ENCODE data around the gene RASGRF1.
A peak's percentile ranks its signal among the peaks of the same experiment; 100 is the strongest.
"Not testable (repeated sequence)": the region's sequence is repeated elsewhere in the genome, so short reads cannot be mapped to it uniquely, and the experiment has no call there.

The RASGRF1 gene, protein sequence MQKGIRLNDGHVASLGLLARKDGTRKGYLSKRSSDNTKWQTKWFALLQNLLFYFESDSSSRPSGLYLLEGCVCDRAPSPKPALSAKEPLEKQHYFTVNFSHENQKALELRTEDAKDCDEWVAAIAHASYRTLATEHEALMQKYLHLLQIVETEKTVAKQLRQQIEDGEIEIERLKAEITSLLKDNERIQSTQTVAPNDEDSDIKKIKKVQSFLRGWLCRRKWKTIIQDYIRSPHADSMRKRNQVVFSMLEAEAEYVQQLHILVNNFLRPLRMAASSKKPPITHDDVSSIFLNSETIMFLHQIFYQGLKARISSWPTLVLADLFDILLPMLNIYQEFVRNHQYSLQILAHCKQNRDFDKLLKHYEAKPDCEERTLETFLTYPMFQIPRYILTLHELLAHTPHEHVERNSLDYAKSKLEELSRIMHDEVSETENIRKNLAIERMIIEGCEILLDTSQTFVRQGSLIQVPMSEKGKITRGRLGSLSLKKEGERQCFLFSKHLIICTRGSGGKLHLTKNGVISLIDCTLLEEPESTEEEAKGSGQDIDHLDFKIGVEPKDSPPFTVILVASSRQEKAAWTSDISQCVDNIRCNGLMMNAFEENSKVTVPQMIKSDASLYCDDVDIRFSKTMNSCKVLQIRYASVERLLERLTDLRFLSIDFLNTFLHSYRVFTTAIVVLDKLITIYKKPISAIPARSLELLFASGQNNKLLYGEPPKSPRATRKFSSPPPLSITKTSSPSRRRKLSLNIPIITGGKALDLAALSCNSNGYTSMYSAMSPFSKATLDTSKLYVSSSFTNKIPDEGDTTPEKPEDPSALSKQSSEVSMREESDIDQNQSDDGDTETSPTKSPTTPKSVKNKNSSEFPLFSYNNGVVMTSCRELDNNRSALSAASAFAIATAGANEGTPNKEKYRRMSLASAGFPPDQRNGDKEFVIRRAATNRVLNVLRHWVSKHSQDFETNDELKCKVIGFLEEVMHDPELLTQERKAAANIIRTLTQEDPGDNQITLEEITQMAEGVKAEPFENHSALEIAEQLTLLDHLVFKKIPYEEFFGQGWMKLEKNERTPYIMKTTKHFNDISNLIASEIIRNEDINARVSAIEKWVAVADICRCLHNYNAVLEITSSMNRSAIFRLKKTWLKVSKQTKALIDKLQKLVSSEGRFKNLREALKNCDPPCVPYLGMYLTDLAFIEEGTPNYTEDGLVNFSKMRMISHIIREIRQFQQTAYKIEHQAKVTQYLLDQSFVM (N-terminal part only)

DNA sequence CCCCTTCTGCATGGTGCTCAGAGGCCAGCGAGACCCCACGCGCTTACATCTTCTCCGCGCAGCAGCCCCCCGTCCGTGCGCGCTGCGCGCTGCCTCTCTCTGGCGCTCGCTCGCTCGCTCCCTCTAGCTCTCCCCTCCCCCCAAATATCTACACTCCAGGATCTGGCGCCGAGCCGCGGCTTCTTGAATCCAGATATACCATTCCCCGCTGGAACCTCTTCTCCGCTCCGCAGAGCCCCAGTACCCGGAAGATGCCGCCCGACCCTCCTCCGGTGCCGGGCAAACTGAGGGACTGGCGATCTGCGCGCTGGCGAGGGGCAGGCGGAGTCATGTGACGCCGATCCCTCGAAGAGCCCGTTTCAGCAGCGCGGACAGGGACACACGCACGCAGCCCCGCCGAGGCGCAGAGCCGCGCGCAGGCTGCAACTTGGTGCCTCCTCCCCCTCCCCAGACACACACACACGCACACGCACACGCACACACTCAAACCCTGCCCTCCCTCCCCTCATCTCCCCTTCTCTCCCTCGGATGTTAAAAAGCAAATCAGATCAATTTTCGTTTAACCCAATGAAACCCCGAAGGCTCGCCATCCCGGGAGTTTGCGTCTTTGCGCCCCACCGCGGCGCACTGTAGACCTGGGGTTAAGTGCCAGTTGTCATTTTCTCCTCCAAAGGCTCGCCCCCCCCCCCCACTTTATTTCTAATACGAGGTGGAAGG lies at the start of gene RASGRF1:
RASGRF1 (minus strand) TSS at position 294 of the 717 bp plus-strand sequence; CDS start at position 12, 282 bp downstream.
- DNase-seq (ENCODE audit: low spot score): no peak

DNA sequence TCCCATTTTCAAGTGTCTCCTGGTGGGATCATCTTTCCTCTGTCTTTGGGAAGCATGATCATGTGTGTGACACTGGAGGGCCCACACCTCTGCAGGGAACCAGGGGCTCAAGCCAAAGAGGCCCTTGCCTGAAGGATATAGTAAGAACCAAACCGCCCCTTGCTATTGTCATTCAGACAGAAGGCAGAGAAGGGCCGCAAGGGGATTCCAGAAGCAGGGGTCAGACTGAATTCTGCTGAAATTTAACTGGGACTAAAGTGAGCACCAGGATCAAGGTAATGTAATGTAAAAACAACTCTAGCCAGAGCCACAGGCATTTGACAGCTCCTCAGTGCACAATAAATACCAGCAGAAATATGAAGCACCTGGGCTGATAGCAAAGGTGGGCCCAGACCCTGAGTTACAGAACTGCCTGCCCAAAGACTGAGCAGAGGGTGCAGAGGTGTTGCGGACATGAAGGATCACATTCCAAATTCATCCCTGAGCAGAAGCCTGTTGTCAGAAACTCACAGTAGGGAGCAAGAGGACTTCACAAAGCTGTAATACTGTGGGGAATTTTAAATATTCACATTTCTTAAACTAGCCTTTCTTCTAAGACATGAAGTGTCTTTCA lies 46.0 kb upstream of the RASGRF1 start:
- no peak for DNase-seq (ENCODE audit: low spot score)

GRCh38 chr15:79133309-79133708 lies 42.7 kb upstream of the RASGRF1 start:
- DNase-seq (ENCODE audit: low spot score): no peak

DNA sequence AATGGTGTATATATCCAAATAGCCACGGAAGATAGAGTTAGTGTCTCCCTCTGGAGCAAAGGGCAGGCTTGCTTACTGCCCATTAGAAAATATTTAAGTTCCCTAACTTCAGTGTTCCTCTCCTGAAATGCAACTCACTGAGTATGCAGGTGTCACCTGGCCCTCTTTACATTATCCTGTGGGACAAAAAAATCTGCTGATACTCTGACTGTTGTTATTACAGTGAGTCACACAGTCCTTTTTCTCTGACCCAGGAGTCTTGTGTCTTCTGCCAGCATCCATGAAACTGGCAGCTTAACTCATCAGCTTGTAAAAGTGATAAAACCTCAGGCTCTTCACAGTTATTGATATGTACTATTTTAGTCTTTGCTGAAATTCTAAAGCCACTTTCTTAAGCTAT lies 42.2 kb upstream of the RASGRF1 start:
- no peak for DNase-seq (ENCODE audit: low spot score)

DNA sequence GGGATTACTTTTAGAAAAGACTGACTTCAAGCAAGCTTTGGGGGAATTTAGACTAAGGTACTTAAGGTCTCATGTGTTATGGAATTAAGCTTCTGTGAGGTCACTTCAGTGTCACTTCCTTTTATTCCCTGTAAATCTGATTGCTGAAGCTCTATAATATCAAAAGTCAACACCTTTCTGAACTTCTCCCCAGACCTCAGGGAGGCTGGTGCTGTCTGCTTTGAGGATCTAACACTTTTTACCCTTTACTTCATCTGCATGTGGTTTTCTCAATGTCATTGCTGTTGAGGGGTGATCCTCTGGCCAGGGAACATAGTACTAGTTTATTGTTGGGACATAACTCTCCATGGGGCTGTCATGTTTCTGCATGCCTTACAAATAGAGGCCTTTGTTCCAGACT lies 41.8 kb upstream of the RASGRF1 start:
- DNase-seq (ENCODE audit: low spot score): no peak

- peak; percentile 15 for DNase-seq (ENCODE audit: low spot score)
These were observed 40.1 kb upstream of the RASGRF1 start for GRCh38 chr15:79130535-79131130.

- no peak for DNase-seq (ENCODE audit: low spot score)
These were observed 38.7 kb upstream of the RASGRF1 start for GRCh38 chr15:79129235-79129634.

GRCh38 chr15:79128556-79128955 lies 38.0 kb upstream of the RASGRF1 start:
- no peak for DNase-seq (ENCODE audit: low spot score)

- DNase-seq (ENCODE audit: low spot score): no peak
These were observed 33.8 kb upstream of the RASGRF1 start for GRCh38 chr15:79124388-79124787.

- no peak for DNase-seq (ENCODE audit: low spot score)
These were observed 32.4 kb upstream of the RASGRF1 start for GRCh38 chr15:79122991-79123390.

- no peak for DNase-seq (ENCODE audit: low spot score)
These were observed 31.8 kb upstream of the RASGRF1 start for GRCh38 chr15:79122391-79122790.

GRCh38 chr15:79121571-79121970 lies 31.0 kb upstream of the RASGRF1 start:
- no peak for DNase-seq (ENCODE audit: low spot score)

DNA sequence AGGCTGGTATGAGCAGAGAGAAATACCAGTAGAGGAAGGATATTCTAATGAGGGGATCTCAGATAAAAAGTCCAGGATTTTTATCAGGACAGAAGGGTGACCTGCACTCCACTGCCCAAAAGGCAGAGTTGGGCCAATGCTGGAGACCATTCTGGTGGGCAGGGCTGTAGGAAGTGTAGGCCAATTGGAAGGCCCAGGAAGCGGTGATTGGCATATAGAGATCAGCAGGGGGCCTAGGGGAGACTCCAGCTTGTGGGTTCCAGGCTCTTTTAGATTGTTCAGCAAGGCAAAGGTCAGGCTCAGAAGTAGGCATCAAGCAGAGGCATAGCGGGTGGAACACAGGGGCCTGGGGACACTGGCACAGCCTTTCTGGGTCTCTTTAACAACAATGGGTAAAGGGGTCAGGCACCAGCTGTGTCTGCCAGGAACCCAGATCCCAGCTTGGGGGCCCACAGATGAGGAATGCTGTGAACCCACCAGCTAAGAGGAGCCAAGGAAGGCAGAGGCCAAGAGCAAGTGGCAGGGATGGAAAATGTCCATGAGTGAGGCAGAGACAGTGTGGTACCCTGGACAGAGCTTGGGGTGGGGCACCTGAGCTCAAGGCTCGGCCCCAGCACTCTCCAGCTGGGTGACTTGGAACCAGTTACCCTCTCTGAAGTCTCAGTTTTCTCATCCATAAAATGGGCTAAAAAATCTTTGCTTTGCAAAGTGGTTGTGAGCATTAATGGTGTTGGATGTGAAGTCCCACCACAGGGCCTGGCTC lies 27.0 kb upstream of the RASGRF1 start:
- DNase-seq (ENCODE audit: low spot score): no peak

- DNase-seq (ENCODE audit: low spot score): no peak
These were observed 26.2 kb upstream of the RASGRF1 start for GRCh38 chr15:79116771-79117170.

GRCh38 chr15:79115986-79116665 lies 25.5 kb upstream of the RASGRF1 start:
- DNase-seq (ENCODE audit: low spot score): no peak

- DNase-seq (ENCODE audit: low spot score): no peak
These were observed 23.3 kb upstream of the RASGRF1 start for GRCh38 chr15:79113831-79114230.

DNA sequence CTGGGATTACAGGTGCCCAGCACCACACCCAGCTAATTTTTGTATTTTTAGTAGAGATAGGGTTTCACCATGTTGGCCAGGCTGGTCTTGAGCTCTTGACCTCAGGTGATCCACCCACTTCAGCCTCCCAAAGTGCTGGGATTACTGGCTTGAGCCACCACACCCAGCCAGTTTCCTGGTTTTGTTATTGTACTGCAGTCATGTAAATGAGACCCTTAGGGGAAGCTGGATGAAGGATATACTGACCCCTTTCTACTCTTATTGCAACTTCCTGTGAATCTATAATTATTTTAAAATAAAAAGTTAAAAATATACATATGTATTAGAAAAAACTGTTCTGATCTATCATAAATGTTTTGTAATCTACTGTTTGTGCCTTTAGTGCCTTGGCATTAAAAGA lies 20.8 kb upstream of the RASGRF1 start:
- not testable (repeated sequence) for DNase-seq (ENCODE audit: low spot score)

GRCh38 chr15:79105141-79105540 lies 14.6 kb upstream of the RASGRF1 start:
- no peak for DNase-seq (ENCODE audit: low spot score)

DNA sequence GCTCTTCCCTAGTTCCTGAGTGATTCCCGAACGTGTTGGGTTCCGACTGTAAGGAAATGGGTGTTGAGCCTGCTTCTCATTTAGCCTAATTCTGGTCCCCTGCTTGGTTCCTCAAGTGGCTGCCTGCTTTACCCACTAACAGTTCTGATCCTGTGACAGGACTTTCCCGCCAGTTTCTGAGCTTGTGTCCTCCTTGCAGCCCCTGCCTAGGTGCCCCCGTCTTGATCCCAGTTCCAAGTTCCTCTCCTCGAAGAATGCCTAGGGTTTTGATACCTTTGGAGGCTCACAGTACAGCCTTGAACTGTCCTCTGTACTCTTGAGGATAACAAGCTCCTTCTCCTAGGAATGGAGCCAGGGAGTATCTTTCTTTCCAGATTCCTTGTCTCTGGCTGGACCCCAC lies 12.0 kb upstream of the RASGRF1 start:
- no peak for DNase-seq (ENCODE audit: low spot score)
